Panc1 (cell line): ENCODE results near the gene FKBP14. TPM values are rescaled to one million over a fixed set of nuclear protein-coding genes. Genes with fewer than 3 reads are reported as not detected.

ENCODE experiments used
- ATAC-seq: fragments of 200-7000 bp; cut with Tn5 transposase; 2 replicates; pipeline ENCODE4 v1.9.1; 2020; ENCODE audit warnings: mild to moderate bottlenecking, moderate library complexity
- BruUV-seq: library from RNA; stranded (reverse); fragments of 400-500 nt; replicated peaks from 2 replicates; lab custom pipeline; 2021; lab: Mats Ljungman, UMichigan
- CTCF ChIA-PET: fragments of 300-600 bp; sonication (Branson Sonifier 250); formaldehyde crosslinking; loops from one replicate; lab custom pipeline; 2022; ENCODE audit warnings: antibody characterized with exemption; lab: Charles Lee
- POLR2A ChIA-PET: fragments of 300-600 bp; sonication (Branson Sonifier 250); formaldehyde crosslinking; loops from one replicate; lab custom pipeline; 2022; ENCODE audit warnings: antibody characterized with exemption; lab: Charles Lee
- DNase-seq: peaks from one replicate; pipeline ENCODE4 v3.0.0-alpha.2; 2010; ENCODE audit warnings: low read depth, low spot score
- H3K27ac ChIP-seq: 2 replicates; pipeline ENCODE4 v1.5.1; 2011; ENCODE audit warnings: mild to moderate bottlenecking, low read length, inconsistent platforms
- H3K27me3 ChIP-seq: fragments of 200-500 bp; sonication (Bioruptor generic); 2 replicates; pipeline ENCODE4 v1.6.0; 2014; ENCODE audit warnings: low read length, inconsistent platforms; ENCODE audit not compliant: control insufficient read depth, insufficient read depth
- H3K36me3 ChIP-seq: fragments of 200-500 bp; sonication (Bioruptor generic); 2 replicates; pipeline ENCODE4 v1.5.1; 2014; ENCODE audit warnings: inconsistent platforms, mild to moderate bottlenecking, low read length, moderate library complexity; ENCODE audit not compliant: control insufficient read depth, insufficient read depth
- H3K4me1 ChIP-seq: 2 replicates; pipeline ENCODE4 v1.5.1; 2011; ENCODE audit warnings: inconsistent platforms, mild to moderate bottlenecking, low read length, moderate library complexity; ENCODE audit not compliant: control insufficient read depth, insufficient read depth
- H3K4me3 ChIP-seq, 2 experiments: 2 replicates each; pipeline ENCODE4 v1.5.1; 2011 to 2012; ENCODE audit warnings: low read depth in 2 of 2, low read length in 2 of 2, mild to moderate bottlenecking in 2 of 2, inconsistent platforms in 1 of 2, moderate library complexity in 1 of 2
- H3K9me3 ChIP-seq: fragments of 200-500 bp; sonication (Bioruptor generic); 2 replicates; pipeline ENCODE4 v1.5.1; 2014; ENCODE audit warnings: low read depth, mild to moderate bottlenecking, inconsistent platforms, low read length, moderate library complexity; ENCODE audit not compliant: control insufficient read depth, insufficient read depth
- CTCF ChIP-seq: fragments of 450-650 bp; IDR thresholded peaks from 2 replicates; pipeline ENCODE4 v1.5.1; 2017; ENCODE audit warnings: mild to moderate bottlenecking
- POLR2AphosphoS5 ChIP-seq: IDR thresholded peaks from 2 replicates; pipeline ENCODE4 v1.6.1; 2012; ENCODE audit warnings: mild to moderate bottlenecking, low read depth, low read length, moderate library complexity
- REST ChIP-seq, 2 experiments: IDR thresholded peaks; 2 replicates each; pipeline ENCODE4 v1.6.1; 2011 to 2012; ENCODE audit warnings: low read depth in 2 of 2, control low read depth in 1 of 2, low read length in 1 of 2, mild to moderate bottlenecking in 1 of 2, moderate library complexity in 1 of 2; ENCODE audit not compliant: insufficient read depth in 1 of 2
- SIN3A ChIP-seq: IDR thresholded peaks from 2 replicates; pipeline ENCODE4 v1.6.1; 2012; ENCODE audit warnings: low read depth, mild to moderate bottlenecking, low read length, moderate library complexity, borderline replicate concordance; ENCODE audit not compliant: insufficient read depth
- TCF7L2 ChIP-seq: IDR thresholded peaks from 2 replicates; pipeline ENCODE4 v1.6.1; 2011; ENCODE audit warnings: mild to moderate bottlenecking, low read depth, low read length, inconsistent platforms
- in situ Hi-C: cut with HindIII; loops from 2 replicates; pipeline ENCODE4 v1.10.0; 2016; ENCODE audit warnings: low sequenced_read_pairs, low pct_unique_long_range_greater_than_20kb
- intact Hi-C: fragments of 100-400 bp; cut with micrococcal nuclease; formaldehyde crosslinking; loops from one replicate; pipeline ENCODE4 v1.10.0; 2022; ENCODE audit not compliant: unreplicated experiment
- total RNA-seq: library from RNA; stranded (reverse); gene quantifications from one replicate; pipeline ENCODE4 v1.2.1, GENCODE V29; 2021; ENCODE audit not compliant: unreplicated experiment

FKBP14 gene
- total RNA-seq, 1 experiment from 2014 or later: 36.0 TPM

DNA sequence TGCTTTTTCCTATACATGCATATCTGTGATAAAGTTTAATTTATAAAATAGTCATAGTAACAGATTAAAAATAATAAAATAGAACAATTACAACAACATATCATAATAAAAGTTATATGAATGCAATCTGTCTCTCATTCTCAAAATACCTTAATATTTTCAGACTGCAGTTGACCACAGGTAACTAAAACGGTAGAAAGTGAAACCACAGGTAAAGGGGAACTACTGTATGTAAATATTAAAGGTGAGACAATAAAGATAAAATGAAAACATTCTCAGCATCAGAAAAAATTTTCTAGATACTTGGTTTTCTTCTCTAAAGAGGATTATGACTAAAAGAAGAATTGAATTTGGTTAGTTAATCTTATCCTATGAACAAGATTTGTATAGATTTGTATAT, 6.0 kb downstream of the FKBP14 start:
- Histone ChIP-seq H3K4me3 (no peak overlapping the region), H3K36me3 (no peaks in the 10 kb centered on the region), H3K27ac (no peak overlapping the region), H3K9me3 (no peaks in the 10 kb centered on the region), H3K4me1 (peaks cover 6% of the 10 kb centered on the region), H3K27me3 (no peaks in the 10 kb centered on the region)
- ChIA-PET CTCF (no interaction called here), POLR2A (no interaction called here)
- TF ChIP-seq POLR2AphosphoS5 (no peak), TCF7L2 (no peak)
- no TSS peak for BruUV-seq
- in situ Hi-C loops: no loop called here
- DNase-seq (no peak), ATAC-seq (no peak)
- intact Hi-C loops: no loop called here

DNA sequence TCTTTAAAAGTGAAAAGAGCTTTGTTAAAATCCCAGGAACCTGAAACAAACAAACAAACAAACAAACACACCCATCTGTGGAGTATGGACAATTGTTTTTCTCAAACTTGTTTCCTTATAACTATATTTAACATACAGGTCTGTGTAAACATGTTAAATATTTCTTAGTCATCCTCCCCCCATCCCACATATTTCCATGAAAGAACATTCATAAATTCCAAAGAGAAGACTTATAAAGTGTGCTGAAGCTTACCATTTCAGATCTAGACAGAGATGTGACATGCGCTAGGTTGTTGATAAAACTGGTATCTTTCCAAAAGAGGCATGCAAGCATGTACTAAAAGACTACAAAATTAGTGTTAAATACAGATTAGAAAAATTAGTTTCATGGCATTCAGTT, 6.5 kb downstream of the FKBP14 start:
- in situ Hi-C loops (no loop called here), intact Hi-C loops (no loop called here)
- ATAC-seq: no peak
- no TSS peak for BruUV-seq
- TF ChIP-seq TCF7L2 (no peak), SIN3A (no peak), CTCF (no peak), REST (IDR thresholded peaks at IDR 0.05; ENCODE audit: insufficient read depth in 1 of 2, low read depth in 2 of 2, low read length in 1 of 2) (no peak), POLR2AphosphoS5 (no peak)
- no peak overlapping the region for H3K4me3 ChIP-seq
- no peak overlapping the region for H3K27ac ChIP-seq
- peaks cover 2% of the 10 kb centered on the region for H3K4me1 ChIP-seq
- CTCF ChIA-PET: interaction anchor here (0.6 kb wide), 1 partner anchor 42 kb away, joined by 3 read pairs; no protein-coding TSS in a partner anchor
- POLR2A ChIA-PET: interaction anchor here (0.5 to 0.7 kb wide), 2 partner anchors 13 to 15 kb away, joined by 3 to 4 read pairs; no protein-coding TSS in a partner anchor
- H3K36me3 ChIP-seq: no peaks in the 10 kb centered on the region
- no peaks in the 10 kb centered on the region for H3K9me3 ChIP-seq
- no peaks in the 10 kb centered on the region for H3K27me3 ChIP-seq
- no peak for DNase-seq

GRCh38 chr7:30019387-30019786, 7.1 kb downstream of the FKBP14 start:
- Histone ChIP-seq H3K4me3 (no peak overlapping the region), H3K27ac (no peak overlapping the region), H3K9me3 (no peaks in the 10 kb centered on the region), H3K4me1 (no peaks in the 10 kb centered on the region; the same call in 1 of the 2 replicates), H3K36me3 (0 out of 2 replicates have a peak, but pooled peaks cover 4% of the 10 kb centered on the region), H3K27me3 (no peaks in the 10 kb centered on the region)
- ATAC-seq (no peak), DNase-seq (no peak)
- intact Hi-C loops: no loop called here
- ChIA-PET POLR2A (interaction anchor here (0.5 to 0.7 kb wide), 2 partner anchors 13 to 16 kb away, joined by 3 to 4 read pairs; no protein-coding TSS in a partner anchor), CTCF (interaction anchor here (0.6 kb wide), 1 partner anchor 42 kb away, joined by 3 read pairs; no protein-coding TSS in a partner anchor)
- in situ Hi-C loops: no loop called here
- TF ChIP-seq SIN3A: no peak
- TF ChIP-seq CTCF: no peak
- TF ChIP-seq POLR2AphosphoS5: no peak
- no peak for TF ChIP-seq REST (IDR thresholded peaks at IDR 0.05; ENCODE audit: insufficient read depth in 1 of 2, low read depth in 2 of 2, low read length in 1 of 2)
- no peak for TF ChIP-seq TCF7L2
- no TSS peak for BruUV-seq
